ENCODE results near the gene PYHIN1. TPM values are rescaled to one million over a fixed set of nuclear protein-coding genes. Genes with fewer than 3 reads are reported as not detected.

Gene PYHIN1
- total RNA-seq (10 to 100 TPM; 83.6 to 93.8 TPM), polyA plus RNA-seq (10 to 100 TPM; 41.9 to 58.0 TPM)

GRCh38 chr1:158931055-158931737 lies at the start of gene PYHIN1:
Gene PYHIN1 (plus strand): TSS chr1:158931552. CDS start chr1:158936911, 5,359 bp downstream.
- POLR2A ChIA-PET (ENCODE audit: partially characterized antibody), result interaction anchor here (0.6 to 2.9 kb wide), 14 partner anchors 9 to 146 kb away, joined by 3 to 29 read pairs (median 4); partner anchors contain the start of genes AIM2 and IFI16
- Mint-ChIP-seq H3K27me3 (no peaks in the 10 kb centered on the region), H3K4me1 (peaks cover 31 to 52% (median 37%) of the 10 kb centered on the region in 4 donors), H3K36me3 (peaks cover 20 to 25% of the 10 kb centered on the region in 2 donors), H3K4me3 (peak within 1 kb of the TSS; percentile 97 to 100 (median 99)), H3K9me3 (peaks cover 0 to 14% (median 6%) of the 10 kb centered on the region in 8 donors), H3K27ac (peak within 1 kb of the TSS; percentile 83 to 98 (median 96))
- Histone ChIP-seq H3K4me1 (ENCODE audit: insufficient read depth, low read length) (peaks cover 40% of the 10 kb centered on the region), H3K4me3 (ENCODE audit: low read length in 2 of 2) (peak within 1 kb of the TSS; percentile 50 to 67), H3K27ac (ENCODE audit: low read depth, low read length) (peak within 1 kb of the TSS; percentile 62), H3K36me3 (ENCODE audit: insufficient read depth, low read length) (no peaks in the 10 kb centered on the region), H3K9me3 (ENCODE audit: control insufficient read depth in 1 of 2, low read length in 2 of 2) (no peaks in the 10 kb centered on the region), H3K27me3 (ENCODE audit: insufficient read depth, low read length) (no peaks in the 10 kb centered on the region)
- CTCF ChIA-PET (ENCODE audit: partially characterized antibody), result interaction anchor here (1.6 kb wide), 1 partner anchor 140 kb away, joined by 4 read pairs; no protein-coding TSS in a partner anchor
- DNase-seq, result peak; percentile 52 to 67 (median 57)
- intact Hi-C loops (cut with micrococcal nuclease), result loop anchor here (2.0 to 5.0 kb wide), 3 partner anchors 49 to 146 kb away; partner anchors contain the start of genes AIM2 and IFI16

- H3K9me3 Mint-ChIP-seq, result peaks cover 0 to 14% (median 10%) of the 10 kb centered on the region in 8 donors
- intact Hi-C loops (cut with micrococcal nuclease), result no loop called here
- no peaks in the 10 kb centered on the region for H3K27me3 Mint-ChIP-seq
- no peaks in the 10 kb centered on the region for H3K4me1 ChIP-seq (ENCODE audit: insufficient read depth, low read length)
- no peaks in the 10 kb centered on the region for H3K9me3 ChIP-seq (ENCODE audit: control insufficient read depth in 1 of 2, low read length in 2 of 2)
- no peak overlapping the region for H3K27ac ChIP-seq (ENCODE audit: low read depth, low read length)
- H3K4me3 Mint-ChIP-seq, result no peak overlapping the region
- no peaks in the 10 kb centered on the region for H3K36me3 ChIP-seq (ENCODE audit: insufficient read depth, low read length)
- POLR2A ChIA-PET (ENCODE audit: partially characterized antibody), result no interaction called here
- H3K27ac Mint-ChIP-seq, result no peak overlapping the region
- H3K36me3 Mint-ChIP-seq, result peaks cover 1 to 9% of the 10 kb centered on the region in 2 donors
- no peaks in the 10 kb centered on the region for H3K27me3 ChIP-seq (ENCODE audit: insufficient read depth, low read length)
- H3K4me1 Mint-ChIP-seq, result no peaks in the 10 kb centered on the region
- H3K4me3 ChIP-seq (ENCODE audit: low read length in 2 of 2), result no peak overlapping the region
- no peak for DNase-seq
- CTCF ChIA-PET (ENCODE audit: partially characterized antibody), result no interaction called here
Measured at GRCh38 chr1:158893654-158894053, 37.7 kb upstream of the PYHIN1 start.

GRCh38 chr1:158898722-158899121 lies 32.6 kb upstream of the PYHIN1 start:
- Histone ChIP-seq H3K9me3 (ENCODE audit: control insufficient read depth in 1 of 2, low read length in 2 of 2) (no peaks in the 10 kb centered on the region), H3K36me3 (ENCODE audit: insufficient read depth, low read length) (no peaks in the 10 kb centered on the region), H3K4me3 (ENCODE audit: low read length in 2 of 2) (no peak overlapping the region), H3K4me1 (ENCODE audit: insufficient read depth, low read length) (no peaks in the 10 kb centered on the region), H3K27ac (ENCODE audit: low read depth, low read length) (no peak overlapping the region), H3K27me3 (ENCODE audit: insufficient read depth, low read length) (no peaks in the 10 kb centered on the region)
- ChIA-PET CTCF (ENCODE audit: partially characterized antibody) (no interaction called here), POLR2A (ENCODE audit: partially characterized antibody) (no interaction called here)
- intact Hi-C loops (cut with micrococcal nuclease), result no loop called here
- Mint-ChIP-seq H3K27me3 (peaks cover 0 to 4% of the 10 kb centered on the region in 2 donors), H3K9me3 (peaks cover 0 to 12% (median 8%) of the 10 kb centered on the region in 8 donors), H3K36me3 (peaks cover under 1 to 9% of the 10 kb centered on the region in 2 donors), H3K4me1 (peaks cover 0 to 3% (median 0%) of the 10 kb centered on the region in 4 donors), H3K27ac (no peak overlapping the region), H3K4me3 (no peak overlapping the region)
- DNase-seq, result no peak

- Mint-ChIP-seq H3K27ac (no peak overlapping the region), H3K4me1 (peaks cover 0 to 3% (median 0%) of the 10 kb centered on the region in 4 donors), H3K27me3 (peaks cover 4 to 7% of the 10 kb centered on the region in 2 donors), H3K4me3 (no peak overlapping the region), H3K36me3 (peaks cover 0 to 6% of the 10 kb centered on the region in 2 donors), H3K9me3 (peaks cover 0 to 5% (median 0%) of the 10 kb centered on the region in 8 donors)
- Histone ChIP-seq H3K9me3 (ENCODE audit: control insufficient read depth in 1 of 2, low read length in 2 of 2) (no peaks in the 10 kb centered on the region), H3K27me3 (ENCODE audit: insufficient read depth, low read length) (peaks cover 3% of the 10 kb centered on the region), H3K27ac (ENCODE audit: low read depth, low read length) (no peak overlapping the region), H3K4me1 (ENCODE audit: insufficient read depth, low read length) (no peaks in the 10 kb centered on the region), H3K4me3 (ENCODE audit: low read length in 2 of 2) (no peak overlapping the region), H3K36me3 (ENCODE audit: insufficient read depth, low read length) (no peaks in the 10 kb centered on the region)
- CTCF ChIA-PET (ENCODE audit: partially characterized antibody), result no interaction called here
- DNase-seq, result no peak
- POLR2A ChIA-PET (ENCODE audit: partially characterized antibody), result no interaction called here
- intact Hi-C loops (cut with micrococcal nuclease), result no loop called here
Measured at GRCh38 chr1:158901623-158902022, 29.7 kb upstream of the PYHIN1 start.

GRCh38 chr1:158916085-158916484 lies 15.3 kb upstream of the PYHIN1 start:
- POLR2A ChIA-PET (ENCODE audit: partially characterized antibody), result no interaction called here
- CTCF ChIA-PET (ENCODE audit: partially characterized antibody), result no interaction called here
- no peaks in the 10 kb centered on the region for H3K4me1 Mint-ChIP-seq
- no peak overlapping the region for H3K4me3 Mint-ChIP-seq
- H3K27ac Mint-ChIP-seq, result no peak overlapping the region
- no peak for DNase-seq
- peaks cover 0 to 6% of the 10 kb centered on the region in 2 donors for H3K9me3 ChIP-seq (ENCODE audit: control insufficient read depth in 1 of 2, low read length in 2 of 2)
- H3K27ac ChIP-seq (ENCODE audit: low read depth, low read length), result no peak overlapping the region
- no peaks in the 10 kb centered on the region for H3K27me3 Mint-ChIP-seq
- H3K4me3 ChIP-seq (ENCODE audit: low read length in 2 of 2), result no peak overlapping the region
- peaks cover 8 to 18% of the 10 kb centered on the region in 2 donors for H3K36me3 Mint-ChIP-seq
- H3K4me1 ChIP-seq (ENCODE audit: insufficient read depth, low read length), result no peaks in the 10 kb centered on the region
- intact Hi-C loops (cut with micrococcal nuclease), result no loop called here
- H3K27me3 ChIP-seq (ENCODE audit: insufficient read depth, low read length), result no peaks in the 10 kb centered on the region
- H3K36me3 ChIP-seq (ENCODE audit: insufficient read depth, low read length), result no peaks in the 10 kb centered on the region
- H3K9me3 Mint-ChIP-seq, result peaks cover 1 to 48% (median 36%) of the 10 kb centered on the region in 8 donors

GRCh38 chr1:158924677-158925076 lies 6.7 kb upstream of the PYHIN1 start:
- intact Hi-C loops (cut with micrococcal nuclease), result no loop called here
- CTCF ChIA-PET (ENCODE audit: partially characterized antibody), result no interaction called here
- Mint-ChIP-seq H3K27ac (peak overlapping the region in 1 of 7 donors; percentile 2), H3K4me1 (peaks cover 5 to 8% (median 6%) of the 10 kb centered on the region in 4 donors), H3K36me3 (peaks cover 6 to 16% of the 10 kb centered on the region in 2 donors), H3K9me3 (peaks cover 0 to 28% (median 18%) of the 10 kb centered on the region in 8 donors), H3K27me3 (no peaks in the 10 kb centered on the region), H3K4me3 (no peak overlapping the region)
- POLR2A ChIA-PET (ENCODE audit: partially characterized antibody), result no interaction called here
- Histone ChIP-seq H3K27ac (ENCODE audit: low read depth, low read length) (no peak overlapping the region), H3K4me3 (ENCODE audit: low read length in 2 of 2) (no peak overlapping the region), H3K4me1 (ENCODE audit: insufficient read depth, low read length) (peaks cover 6% of the 10 kb centered on the region), H3K27me3 (ENCODE audit: insufficient read depth, low read length) (no peaks in the 10 kb centered on the region), H3K36me3 (ENCODE audit: insufficient read depth, low read length) (no peaks in the 10 kb centered on the region), H3K9me3 (ENCODE audit: control insufficient read depth in 1 of 2, low read length in 2 of 2) (peaks cover 0 to 4% of the 10 kb centered on the region in 2 donors)
- no peak for DNase-seq

GRCh38 chr1:158930504-158930903 lies 848 bp upstream of the PYHIN1 start:
- Histone ChIP-seq H3K4me1 (ENCODE audit: insufficient read depth, low read length) (peaks cover 37% of the 10 kb centered on the region), H3K4me3 (ENCODE audit: low read length in 2 of 2) (peak overlapping the region in 1 of 2 donors; percentile 50), H3K36me3 (ENCODE audit: insufficient read depth, low read length) (no peaks in the 10 kb centered on the region), H3K9me3 (ENCODE audit: control insufficient read depth in 1 of 2, low read length in 2 of 2) (no peaks in the 10 kb centered on the region), H3K27ac (ENCODE audit: low read depth, low read length) (peak overlapping the region; percentile 62), H3K27me3 (ENCODE audit: insufficient read depth, low read length) (no peaks in the 10 kb centered on the region)
- ChIA-PET POLR2A (ENCODE audit: partially characterized antibody) (interaction anchor here (0.6 to 2.9 kb wide), 10 partner anchors 10 to 146 kb away, joined by 3 to 29 read pairs (median 5); partner anchors contain the start of genes AIM2 and IFI16), CTCF (ENCODE audit: partially characterized antibody) (no interaction called here)
- peaks cover 19 to 24% of the 10 kb centered on the region in 2 donors for H3K36me3 Mint-ChIP-seq
- H3K4me3 Mint-ChIP-seq, result peak overlapping the region; percentile 97 to 100 (median 99)
- intact Hi-C loops (cut with micrococcal nuclease), result loop anchor here (1.0 to 5.0 kb wide), 4 partner anchors 48 to 147 kb away; partner anchors contain the start of genes AIM2 and IFI16
- DNase-seq, result peak; percentile 51 to 81 (median 60)
- peak overlapping the region; percentile 83 to 98 (median 94) for H3K27ac Mint-ChIP-seq
- no peaks in the 10 kb centered on the region for H3K27me3 Mint-ChIP-seq
- H3K9me3 Mint-ChIP-seq, result peaks cover 0 to 14% (median 6%) of the 10 kb centered on the region in 8 donors
- peaks cover 27 to 45% (median 32%) of the 10 kb centered on the region in 4 donors for H3K4me1 Mint-ChIP-seq

All from CD4-positive, alpha-beta memory T cell (primary cell).